ENCODE measurements around the gene ZBTB20. TPM values are rescaled to one million over a fixed set of nuclear protein-coding genes. Genes with fewer than 3 reads are reported as not detected.

ZBTB20 gene
- total and polyA plus RNA-seq, 4 donors: 0.88 to 83.2 (median 20.4) TPM

DNA sequence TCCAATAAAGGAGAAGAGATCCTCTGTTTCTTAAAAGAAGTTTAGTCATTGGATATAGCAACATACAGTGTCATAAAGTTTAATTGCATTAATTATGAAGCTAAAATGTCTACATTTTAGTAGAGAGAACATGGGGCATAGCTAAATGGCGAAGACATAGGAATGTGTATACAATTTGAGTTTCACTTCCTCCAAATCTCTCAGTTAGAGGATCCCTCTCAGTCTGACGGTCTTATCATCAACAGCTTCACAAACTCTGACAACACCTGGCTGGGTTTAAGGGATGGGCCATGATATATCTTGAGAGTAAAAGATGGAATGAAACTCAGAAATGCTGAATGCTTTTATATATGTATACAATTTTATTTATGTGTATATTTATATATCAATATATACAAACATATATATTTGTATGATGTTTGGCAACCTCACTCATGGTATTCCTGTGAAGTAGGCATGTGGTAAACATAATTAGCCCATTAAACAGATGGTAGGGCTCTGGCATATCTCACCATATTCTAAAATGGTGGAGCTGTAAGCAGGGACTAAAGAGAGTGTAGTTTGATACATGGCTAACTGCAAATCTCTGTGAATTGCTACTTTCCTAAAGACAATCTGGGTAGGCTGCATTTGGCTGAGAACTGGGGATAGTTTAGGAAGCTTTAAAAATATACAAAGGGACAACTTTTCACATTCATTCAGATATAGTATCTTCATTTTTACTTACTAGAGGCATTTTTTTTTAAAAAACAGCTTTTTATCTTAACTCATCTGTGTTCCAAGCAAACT lies 741.7 kb downstream of the ZBTB20 start (continued):
- no peak for TF ChIP-seq ZBTB33 (IDR thresholded peaks at IDR 0.05)

DNA sequence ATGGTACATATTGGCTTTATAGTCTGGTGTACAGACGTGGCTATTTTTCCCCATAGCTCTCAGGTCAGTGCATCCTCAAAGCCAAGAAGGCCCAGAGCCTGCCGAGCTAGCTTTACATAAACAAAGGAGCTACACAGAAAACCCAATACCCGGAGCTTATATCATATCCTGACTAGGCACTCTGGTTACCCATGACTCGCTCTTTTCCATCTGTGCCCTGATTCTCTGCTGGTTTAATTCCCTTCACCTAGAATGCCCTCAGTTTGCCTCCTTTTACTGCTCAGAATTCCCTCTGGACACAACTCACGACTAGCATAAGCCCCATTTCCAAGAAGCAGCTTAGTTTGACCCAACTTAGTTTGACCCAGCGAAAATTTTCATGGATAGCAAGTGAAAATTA lies 742.5 kb downstream of the ZBTB20 start:
- H3K4me1 ChIP-seq (ENCODE audit: control insufficient read depth in 4 of 4, insufficient read depth in 4 of 4, low read length in 3 of 4): peaks cover 5 to 29% (median 9%) of the 10 kb centered on the region in 4 donors
- 90% methylated on average over 6 of the region's 6 CpGs for WGBS
- H3K9me3 ChIP-seq (ENCODE audit: control insufficient read depth in 4 of 4, low read length in 3 of 4): no peaks in the 10 kb centered on the region
- no peak for DNase-seq (ENCODE audit: low spot score)
- TF ChIP-seq JUND (IDR thresholded peaks at IDR 0.05): no peak
- no peak for TF ChIP-seq GABPA (IDR thresholded peaks at IDR 0.05 in 1 of 2, conservative IDR thresholded peaks at IDR 0.05 in 1 of 2)
- TF ChIP-seq ATF3 (IDR thresholded peaks at IDR 0.05): no peak
- TF ChIP-seq RXRA (IDR thresholded peaks at IDR 0.05): no peak
- TF ChIP-seq, protein P1, sequence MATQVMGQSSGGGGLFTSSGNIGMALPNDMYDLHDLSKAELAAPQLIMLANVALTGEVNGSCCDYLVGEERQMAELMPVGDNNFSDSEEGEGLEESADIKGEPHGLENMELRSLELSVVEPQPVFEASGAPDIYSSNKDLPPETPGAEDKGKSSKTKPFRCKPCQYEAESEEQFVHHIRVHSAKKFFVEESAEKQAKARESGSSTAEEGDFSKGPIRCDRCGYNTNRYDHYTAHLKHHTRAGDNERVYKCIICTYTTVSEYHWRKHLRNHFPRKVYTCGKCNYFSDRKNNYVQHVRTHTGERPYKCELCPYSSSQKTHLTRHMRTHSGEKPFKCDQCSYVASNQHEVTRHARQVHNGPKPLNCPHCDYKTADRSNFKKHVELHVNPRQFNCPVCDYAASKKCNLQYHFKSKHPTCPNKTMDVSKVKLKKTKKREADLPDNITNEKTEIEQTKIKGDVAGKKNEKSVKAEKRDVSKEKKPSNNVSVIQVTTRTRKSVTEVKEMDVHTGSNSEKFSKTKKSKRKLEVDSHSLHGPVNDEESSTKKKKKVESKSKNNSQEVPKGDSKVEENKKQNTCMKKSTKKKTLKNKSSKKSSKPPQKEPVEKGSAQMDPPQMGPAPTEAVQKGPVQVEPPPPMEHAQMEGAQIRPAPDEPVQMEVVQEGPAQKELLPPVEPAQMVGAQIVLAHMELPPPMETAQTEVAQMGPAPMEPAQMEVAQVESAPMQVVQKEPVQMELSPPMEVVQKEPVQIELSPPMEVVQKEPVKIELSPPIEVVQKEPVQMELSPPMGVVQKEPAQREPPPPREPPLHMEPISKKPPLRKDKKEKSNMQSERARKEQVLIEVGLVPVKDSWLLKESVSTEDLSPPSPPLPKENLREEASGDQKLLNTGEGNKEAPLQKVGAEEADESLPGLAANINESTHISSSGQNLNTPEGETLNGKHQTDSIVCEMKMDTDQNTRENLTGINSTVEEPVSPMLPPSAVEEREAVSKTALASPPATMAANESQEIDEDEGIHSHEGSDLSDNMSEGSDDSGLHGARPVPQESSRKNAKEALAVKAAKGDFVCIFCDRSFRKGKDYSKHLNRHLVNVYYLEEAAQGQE (IDR thresholded peaks at IDR 0.05): no peak
- no peak for TF ChIP-seq ZBTB33 (IDR thresholded peaks at IDR 0.05)
- TF ChIP-seq MAX (IDR thresholded peaks at IDR 0.05): no peak
- TF ChIP-seq RAD21 (IDR thresholded peaks at IDR 0.05): no peak
- no peaks in the 10 kb centered on the region for H3K27me3 ChIP-seq (ENCODE audit: control insufficient read depth in 4 of 4, insufficient read depth in 4 of 4, low read length in 3 of 4)
- no peak overlapping the region for H3K9ac ChIP-seq (ENCODE audit: low read depth in 1 of 2, low read length in 2 of 2)
- H3K27ac ChIP-seq (ENCODE audit: low read depth in 1 of 2, low read length in 2 of 2): no peak overlapping the region
- no peaks in the 10 kb centered on the region for H3K36me3 ChIP-seq (ENCODE audit: control insufficient read depth in 4 of 4, insufficient read depth in 3 of 4, low read depth in 1 of 4, low read length in 3 of 4)
- no peak overlapping the region for H3K4me3 ChIP-seq (ENCODE audit: low read depth in 1 of 3, low read length in 3 of 3)

- DNase-seq (ENCODE audit: low spot score): no peak
- no peak overlapping the region for H3K27ac ChIP-seq (ENCODE audit: low read depth in 1 of 2, low read length in 2 of 2)
- no peaks in the 10 kb centered on the region for H3K9me3 ChIP-seq (ENCODE audit: control insufficient read depth in 4 of 4, low read length in 3 of 4)
- TF ChIP-seq RXRA (IDR thresholded peaks at IDR 0.05) (no peak), GABPA (IDR thresholded peaks at IDR 0.05 in 1 of 2, conservative IDR thresholded peaks at IDR 0.05 in 1 of 2) (no peak), ZBTB33 (IDR thresholded peaks at IDR 0.05) (no peak), RAD21 (IDR thresholded peaks at IDR 0.05) (no peak), JUND (IDR thresholded peaks at IDR 0.05) (no peak), FOXA2 (IDR thresholded peaks at IDR 0.05) (no peak)
- no peak overlapping the region for H3K4me3 ChIP-seq (ENCODE audit: low read depth in 1 of 3, low read length in 3 of 3)
- peaks cover 0 to 14% (median under 1%) of the 10 kb centered on the region in 4 donors for H3K4me1 ChIP-seq (ENCODE audit: control insufficient read depth in 4 of 4, insufficient read depth in 4 of 4, low read length in 3 of 4)
- no peaks in the 10 kb centered on the region for H3K27me3 ChIP-seq (ENCODE audit: control insufficient read depth in 4 of 4, insufficient read depth in 4 of 4, low read length in 3 of 4)
- H3K9ac ChIP-seq (ENCODE audit: low read depth in 1 of 2, low read length in 2 of 2): no peak overlapping the region
- H3K36me3 ChIP-seq (ENCODE audit: control insufficient read depth in 4 of 4, insufficient read depth in 3 of 4, low read depth in 1 of 4, low read length in 3 of 4): no peaks in the 10 kb centered on the region
- WGBS: 91% methylated on average over 3 of the region's 3 CpGs
Observed at GRCh38 chr3:114402838-114403237, 744.2 kb downstream of the ZBTB20 start.

All from liver (tissue), 9 donors.